Spleen (tissue), 11 donors: ENCODE results near the gene TEX54. TPM values are rescaled to one million over a fixed set of nuclear protein-coding genes. Genes with fewer than 3 reads are reported as not detected.
"Not testable (repeated sequence)": the region's sequence is repeated elsewhere in the genome, so short reads cannot be mapped to it uniquely, and the experiment has no call there.

Experiments used
- DNase-seq: peaks from one replicate; pipeline ENCODE4 v3.0.0-alpha.2; 2020
- H3K27ac ChIP-seq, 8 donors: fragments of 200-600 bp; sonication (generic) in 7 of 8; 1 replicate in 4 of 8; 2 replicates in 4 of 8; pipeline versions ENCODE4 v1.5.0 to v1.8.0; 2016 to 2021; ENCODE audit warnings: inconsistent platforms in 4 of 8, mild to moderate bottlenecking in 4 of 8, moderate library complexity in 1 of 8
- H3K27me3 ChIP-seq, 7 donors: fragments of 200-600 bp; sonication (generic) in 6 of 7; replicated peaks in 1 of 7; 1 replicate in 4 of 7; 2 replicates in 3 of 7; pipeline versions ENCODE4 v1.5.0 to v1.8.0; 2016 to 2021; ENCODE audit warnings: inconsistent platforms in 3 of 7, mild to moderate bottlenecking in 1 of 7
- H3K36me3 ChIP-seq, 6 donors: fragments of 200-600 bp; sonication (generic) in 5 of 6; 1 replicate in 4 of 6; 2 replicates in 2 of 6; pipeline versions ENCODE4 v1.5.0 to v1.8.0; 2016 to 2021; ENCODE audit warnings: inconsistent platforms in 2 of 6
- H3K4me1 ChIP-seq, 6 donors: fragments of 200-600 bp; sonication (generic) in 5 of 6; 1 replicate in 3 of 6; 2 replicates in 3 of 6; pipeline versions ENCODE4 v1.5.0 to v1.8.0; 2016 to 2021; ENCODE audit warnings: inconsistent platforms in 3 of 6
- H3K4me3 ChIP-seq, 8 donors: fragments of 200-600 bp; sonication (generic) in 7 of 8; 1 replicate in 4 of 8; 2 replicates in 4 of 8; pipeline versions ENCODE4 v1.5.0 to v1.8.0; 2016 to 2021; ENCODE audit warnings: inconsistent platforms in 4 of 8, mild to moderate bottlenecking in 4 of 8, moderate library complexity in 2 of 8
- H3K9me3 ChIP-seq, 8 donors: fragments of 200-600 bp; sonication (generic) in 7 of 8; 1 replicate in 4 of 8; 2 replicates in 4 of 8; pipeline versions ENCODE4 v1.5.0 to v1.8.0; 2016 to 2021; ENCODE audit warnings: inconsistent platforms in 4 of 8
- POLR2A ChIP-seq, 3 donors: fragments of 450-650 bp; IDR thresholded peaks; one replicate each; pipeline ENCODE4 v1.5.1; 2017; ENCODE audit warnings: antibody characterized with exemption in 3 of 3, mild to moderate bottlenecking in 1 of 3
- POLR2AphosphoS5 ChIP-seq, 3 donors: sonication (generic); formaldehyde crosslinking; IDR thresholded peaks; one replicate each; pipeline ENCODE4 v1.5.1; 2017; ENCODE audit warnings: antibody characterized with exemption in 3 of 3
- WGBS, 5 donors: extraction: QIAGEN DNeasy Blood & Tissue Kit in 3 of 5; methylation state at CpG; one replicate each; pipeline versions ENCODE4 v1.1.5 to v1.1.7; 2013 to 2018; 5-methylcytosine and 5-hydroxymethylcytosine counted together
- intact Hi-C: fragments of 100-400 bp; cut with DNase I; formaldehyde crosslinking; loops from one replicate; pipeline ENCODE4 v1.15.0; 2023; ENCODE audit warnings: low total_unique reads
- polyA plus RNA-seq, 3 donors: library from polyadenylated mRNA; stranded (reverse); fragments of 200-250 nt; gene quantifications; one replicate each; pipeline ENCODE4 v1.2.1, GENCODE V29; 2013
- total RNA-seq, 7 donors: library from RNA; depleted of rRNA in 3 of 7; stranded (reverse); fragments of >200 nt in 3 of 7; fragmentation: NEBNext Ultra II Directional in 4 of 7; extraction: Animal tissue kit (Norgen Biotek cat#: 25700) in 4 of 7; gene quantifications; one replicate each; pipeline versions ENCODE4 v1.1.0 to v1.2.1, GENCODE V29; 2016 to 2021
- TF ChIP-seq, protein P1 (sequence below), 11 experiments: fragments of 200-600 bp in 7 of 11; fragments of 450-650 bp in 4 of 11; sonication (generic) in 4 of 11; IDR thresholded peaks in 8 of 11; conservative IDR thresholded peaks in 3 of 11; 1 replicate in 7 of 11; 2 replicates in 4 of 11; pipeline versions ENCODE4 v1.4.0 to v1.8.0; 2016 to 2021; ENCODE audit warnings: antibody characterized with exemption in 11 of 11, inconsistent platforms in 4 of 11, mild to moderate bottlenecking in 1 of 11
- donor health status: healthy with polysubstance abuse.
- donor health status: DM: no; HTN: no; CAD: no; lungs with moderate emphysema.
- donor health status: DM: no; HTN: no; CAD: no.
- donor health status: Bipolar disorder and iron deficiency.
- donor health status: healthy.
- donor health status: DM: no; HTN: no; CAD: no.
- donor health status: DM: yes; HTN: yes; CAD: no.

TEX54 gene
- total and polyA plus RNA-seq, 10 donors, result not detected

DNA sequence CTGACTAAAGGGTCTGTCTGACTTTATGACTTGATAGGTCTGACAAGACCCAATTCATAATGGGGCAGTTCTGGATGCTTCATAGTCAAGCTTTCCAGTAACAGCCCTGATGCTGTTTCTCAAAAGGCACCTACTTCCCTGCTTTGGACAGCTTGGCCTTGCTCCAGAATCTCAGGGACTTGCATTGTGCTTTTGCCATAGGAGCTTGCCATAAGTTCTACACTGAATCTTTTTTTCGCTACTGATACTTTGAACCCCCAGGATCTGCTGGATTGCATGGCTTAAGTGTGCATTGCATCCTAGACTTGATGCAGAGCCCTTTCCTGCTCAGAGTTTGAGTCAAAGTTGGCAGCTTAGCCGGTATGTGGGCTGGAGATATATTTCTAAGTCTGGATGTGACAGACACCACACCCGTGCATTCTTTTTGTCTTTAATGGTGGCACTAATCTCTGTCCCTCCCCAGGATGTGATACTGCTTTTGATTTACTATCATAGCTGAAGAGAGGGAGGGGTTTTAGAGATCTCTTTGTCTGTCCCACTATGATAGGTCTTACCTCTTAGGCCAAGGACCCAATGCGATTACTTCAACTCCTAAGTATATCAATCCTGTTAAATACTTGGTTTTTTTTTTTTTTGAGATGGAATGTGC is 31.2 kb upstream of the TEX54 start:
- H3K36me3 ChIP-seq, result no peaks in the 10 kb centered on the region
- no peak for DNase-seq
- 78 to 85% (median 83%) methylated on average over 4 of the region's 4 CpGs for WGBS, 5 donors
- TF ChIP-seq POLR2AphosphoS5 (IDR thresholded peaks at IDR 0.05) (no peak), POLR2A (IDR thresholded peaks at IDR 0.05) (no peak)
- TF ChIP-seq, protein P1, sequence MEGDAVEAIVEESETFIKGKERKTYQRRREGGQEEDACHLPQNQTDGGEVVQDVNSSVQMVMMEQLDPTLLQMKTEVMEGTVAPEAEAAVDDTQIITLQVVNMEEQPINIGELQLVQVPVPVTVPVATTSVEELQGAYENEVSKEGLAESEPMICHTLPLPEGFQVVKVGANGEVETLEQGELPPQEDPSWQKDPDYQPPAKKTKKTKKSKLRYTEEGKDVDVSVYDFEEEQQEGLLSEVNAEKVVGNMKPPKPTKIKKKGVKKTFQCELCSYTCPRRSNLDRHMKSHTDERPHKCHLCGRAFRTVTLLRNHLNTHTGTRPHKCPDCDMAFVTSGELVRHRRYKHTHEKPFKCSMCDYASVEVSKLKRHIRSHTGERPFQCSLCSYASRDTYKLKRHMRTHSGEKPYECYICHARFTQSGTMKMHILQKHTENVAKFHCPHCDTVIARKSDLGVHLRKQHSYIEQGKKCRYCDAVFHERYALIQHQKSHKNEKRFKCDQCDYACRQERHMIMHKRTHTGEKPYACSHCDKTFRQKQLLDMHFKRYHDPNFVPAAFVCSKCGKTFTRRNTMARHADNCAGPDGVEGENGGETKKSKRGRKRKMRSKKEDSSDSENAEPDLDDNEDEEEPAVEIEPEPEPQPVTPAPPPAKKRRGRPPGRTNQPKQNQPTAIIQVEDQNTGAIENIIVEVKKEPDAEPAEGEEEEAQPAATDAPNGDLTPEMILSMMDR (IDR thresholded peaks at IDR 0.05 in 8 of 11, conservative IDR thresholded peaks at IDR 0.05 in 3 of 11), result no peak
- H3K27ac ChIP-seq, result no peak overlapping the region
- peaks cover 5 to 13% (median 9%) of the 10 kb centered on the region in 6 donors for H3K4me1 ChIP-seq
- intact Hi-C loops, result loop anchor here (10.0 kb wide), 1 partner anchor 469 kb away; no protein-coding TSS in a partner anchor
- no peak overlapping the region for H3K4me3 ChIP-seq
- H3K9me3 ChIP-seq, result no peaks in the 10 kb centered on the region
- H3K27me3 ChIP-seq, result no peaks in the 10 kb centered on the region

DNA sequence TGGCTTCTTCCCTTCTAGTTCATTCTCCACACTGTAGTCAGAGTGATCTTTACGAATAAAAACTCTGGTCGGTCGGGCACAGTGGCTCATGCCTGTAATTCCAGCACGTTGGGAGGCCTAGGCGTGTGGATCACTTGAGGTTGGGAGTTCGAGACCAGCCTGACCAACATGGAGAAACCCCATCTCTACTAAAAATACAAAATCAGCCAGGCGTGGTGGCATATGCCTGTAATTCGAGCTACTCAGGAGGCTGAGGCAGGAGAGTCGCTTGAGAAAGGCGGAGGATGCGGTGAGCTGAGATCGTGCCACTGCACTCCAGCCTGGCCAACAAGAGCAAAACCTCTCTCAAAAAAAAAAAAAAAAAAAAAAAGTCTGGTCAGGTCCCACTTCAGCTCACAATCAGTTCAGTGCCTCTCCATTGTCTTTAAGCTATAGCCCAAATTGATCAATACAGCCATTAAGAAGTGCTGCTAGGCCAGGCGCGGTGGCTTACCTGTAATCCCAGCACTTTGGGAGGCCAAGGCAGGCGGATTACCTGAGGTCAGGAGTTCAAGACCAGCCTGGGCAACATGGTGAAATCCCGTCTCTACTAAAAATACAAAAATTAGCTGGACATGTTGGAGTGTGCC is 29.0 kb upstream of the TEX54 start:
- not testable (repeated sequence) for H3K36me3 ChIP-seq, H3K27ac ChIP-seq, H3K4me3 ChIP-seq, H3K27me3 ChIP-seq, H3K9me3 ChIP-seq
- peaks cover 11 to 30% (median 17%) of the 10 kb centered on the region in 6 donors for H3K4me1 ChIP-seq
- intact Hi-C loops, result loop anchor here (10.0 kb wide), 1 partner anchor 467 kb away; no protein-coding TSS in a partner anchor
- peak; percentile 47 for DNase-seq
- WGBS, 5 donors, result 86 to 95% (median 93%) methylated on average over 16 of the region's 16 CpGs

DNA sequence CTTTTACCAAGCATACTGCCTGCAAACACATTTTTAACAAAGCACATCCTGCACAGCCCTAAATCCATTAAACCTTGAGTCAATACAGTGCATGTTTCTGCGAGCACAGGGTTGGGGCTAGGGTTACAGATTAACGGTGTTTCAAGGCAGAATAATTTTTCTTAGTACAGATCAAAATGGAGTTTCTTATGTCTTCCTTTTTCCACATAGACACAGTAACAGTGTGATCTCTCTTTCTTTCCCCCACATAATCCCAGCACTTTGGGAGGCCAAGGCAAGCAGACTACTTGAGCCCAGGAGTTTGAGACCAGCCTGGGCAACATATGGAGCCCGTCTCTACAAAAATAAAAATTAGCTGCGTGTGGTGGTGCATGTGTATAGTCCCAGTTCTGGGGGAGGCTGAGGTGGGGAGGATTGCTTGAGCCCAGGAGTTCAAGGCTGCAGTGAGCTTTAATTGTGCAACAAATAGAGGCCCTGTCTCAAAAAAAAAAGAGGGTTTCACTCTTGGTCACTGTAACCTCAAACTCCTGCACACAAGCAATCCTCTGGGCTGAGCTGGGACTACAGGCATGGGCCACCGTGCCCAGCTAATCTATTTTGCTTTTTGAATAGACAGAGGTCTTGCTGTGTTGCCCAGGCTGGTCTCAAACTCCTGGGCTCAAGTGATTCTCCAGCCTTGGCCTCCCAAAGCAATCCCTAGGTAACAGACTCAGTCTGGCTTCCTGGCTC is 28.4 kb upstream of the TEX54 start:
- H3K27me3 ChIP-seq, result no peaks in the 10 kb centered on the region
- peak; percentile 27 for DNase-seq
- peaks cover 11 to 37% (median 22%) of the 10 kb centered on the region in 6 donors for H3K4me1 ChIP-seq
- H3K27ac ChIP-seq, result no peak overlapping the region
- intact Hi-C loops, result loop anchor here (10.0 kb wide), 1 partner anchor 466 kb away; no protein-coding TSS in a partner anchor
- H3K9me3 ChIP-seq, result no peaks in the 10 kb centered on the region
- TF ChIP-seq POLR2A (IDR thresholded peaks at IDR 0.05) (no peak), POLR2AphosphoS5 (IDR thresholded peaks at IDR 0.05) (no peak)
- TF ChIP-seq, protein P1 (IDR thresholded peaks at IDR 0.05 in 8 of 11, conservative IDR thresholded peaks at IDR 0.05 in 3 of 11), result no peak
- H3K36me3 ChIP-seq, result no peaks in the 10 kb centered on the region
- 78 to 87% (median 81%) methylated on average over 5 of the region's 5 CpGs for WGBS, 5 donors
- H3K4me3 ChIP-seq, result no peak overlapping the region

DNA sequence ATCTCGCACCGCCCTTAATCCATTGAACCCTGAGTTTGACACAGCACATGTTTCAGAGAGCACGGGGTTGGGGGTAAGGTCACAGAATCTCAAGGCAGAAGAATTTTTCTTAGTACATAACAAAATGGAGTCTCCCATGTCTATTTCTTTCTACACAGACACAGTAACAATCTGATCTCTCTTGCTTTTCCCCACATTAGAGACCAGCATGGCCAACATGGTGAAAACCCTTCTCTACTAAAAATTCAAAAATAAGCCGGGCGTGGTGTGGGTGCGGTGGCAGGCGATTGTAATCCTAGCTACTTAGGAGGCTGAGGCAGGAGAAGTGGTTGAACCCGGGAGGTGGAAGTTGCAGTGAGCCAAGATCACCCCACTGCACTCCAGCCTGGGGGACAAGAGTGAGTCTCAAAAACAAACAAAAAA is 26.7 kb upstream of the TEX54 start:
- intact Hi-C loops, result loop anchor here (5.0 kb wide), 1 partner anchor 72 kb away; the partner anchor contains the start of gene TMEM179B

More for the DNA sequence above, 26.7 kb upstream of the TEX54 start:
- H3K4me1 ChIP-seq, result peaks cover 13 to 51% (median 31%) of the 10 kb centered on the region in 6 donors
- DNase-seq, result peak; percentile 27
- not testable (repeated sequence) for H3K27me3 ChIP-seq, H3K4me3 ChIP-seq, H3K9me3 ChIP-seq, H3K36me3 ChIP-seq, H3K27ac ChIP-seq
- WGBS, 5 donors, result 85 to 91% (median 90%) methylated on average over 6 to 8 of the region's 8 CpGs
